Left lung (tissue), 10 donors: ENCODE measurements around the gene EPHA4. TPM values are rescaled to one million over a fixed set of nuclear protein-coding genes. Genes with fewer than 3 reads are reported as not detected.

Source experiments
- ATAC-seq: fragments of 200-7000 bp; cut with Tn5 transposase; one replicate; pipeline ENCODE4 v1.9.1; 2020; ENCODE audit warnings: moderate library complexity
- DNase-seq, 4 donors: peaks; one replicate each; pipeline ENCODE4 v3.0.0-alpha.2; 2013 to 2020
- H3K27ac ChIP-seq, 2 donors: fragments of 200-600 bp; sonication (generic) in 1 of 2; one replicate each; pipeline versions ENCODE4 v1.5.0 to v1.8.0; 2020 to 2021
- H3K27me3 ChIP-seq, 2 donors: fragments of 200-600 bp; sonication (generic) in 1 of 2; one replicate each; pipeline versions ENCODE4 v1.5.0 to v1.8.0; 2020 to 2021
- H3K36me3 ChIP-seq, 2 donors: fragments of 200-600 bp; sonication (generic) in 1 of 2; one replicate each; pipeline versions ENCODE4 v1.5.0 to v1.8.0; 2020 to 2021
- H3K4me1 ChIP-seq, 2 donors: fragments of 200-600 bp; one replicate each; pipeline ENCODE4 v1.8.0; 2021
- H3K4me3 ChIP-seq, 2 donors: fragments of 200-600 bp; sonication (generic) in 1 of 2; one replicate each; pipeline versions ENCODE4 v1.5.0 to v1.8.0; 2020 to 2021; ENCODE audit warnings: mild to moderate bottlenecking in 1 of 2
- H3K9me3 ChIP-seq, 2 donors: fragments of 200-600 bp; sonication (generic) in 1 of 2; one replicate each; pipeline versions ENCODE4 v1.5.0 to v1.8.0; 2020 to 2021
- CTCF ChIP-seq, 2 donors: fragments of 200-600 bp; sonication (generic) in 1 of 2; IDR thresholded peaks; one replicate each; pipeline versions ENCODE4 v1.5.0 to v1.8.0; 2021; ENCODE audit warnings: antibody characterized with exemption in 2 of 2
- intact Hi-C, 2 donors: fragments of 100-400 bp; cut with DNase I; formaldehyde crosslinking; loops; one replicate each; pipeline versions ENCODE4 v1.11.2 to v1.14.2; 2022
- polyA plus RNA-seq, 6 donors: library from polyadenylated mRNA; unstranded; fragments of 120-200 nt; gene quantifications; one replicate each; pipeline ENCODE4 v1.2.1, GENCODE V29; 2013; ENCODE audit not compliant: insufficient read length in 6 of 6
- total RNA-seq, 2 donors: library from RNA; stranded (reverse); fragmentation: NEBNext Ultra II Directional; extraction: Animal tissue kit (Norgen Biotek cat#: 25700); gene quantifications; one replicate each; pipeline ENCODE4 v1.2.1, GENCODE V29; 2021
- donor health status: DM: no; HTN: yes; CAD: no.
- donor health status: DM: no; HTN: no; CAD: no.

The EPHA4 gene
- total and polyA plus RNA-seq, 8 donors: 17.7 to 41.0 (median 24.8) TPM

- H3K27me3 ChIP-seq: peaks cover 0 to 5% of the 10 kb centered on the region in 2 donors
- no peak for DNase-seq
- no peaks in the 10 kb centered on the region for H3K9me3 ChIP-seq
- H3K36me3 ChIP-seq: no peaks in the 10 kb centered on the region
- H3K4me1 ChIP-seq: no peaks in the 10 kb centered on the region
- TF ChIP-seq CTCF (IDR thresholded peaks at IDR 0.05): no peak
- ATAC-seq: no peak
- no peak overlapping the region for H3K27ac ChIP-seq
- H3K4me3 ChIP-seq: no peak overlapping the region
- intact Hi-C loops: no loop called here
These were observed 34.3 kb upstream of the EPHA4 start for GRCh38 chr2:221606424-221606823.

- intact Hi-C loops: no loop called here
- Histone ChIP-seq H3K4me1 (no peaks in the 10 kb centered on the region), H3K9me3 (no peaks in the 10 kb centered on the region)
These were observed 33.7 kb upstream of the EPHA4 start for GRCh38 chr2:221605751-221606240.

GRCh38 chr2:221602938-221603337 is 30.8 kb upstream of the EPHA4 start:
- DNase-seq (no peak), ATAC-seq (no peak)
- H3K36me3 ChIP-seq: no peaks in the 10 kb centered on the region
- H3K4me1 ChIP-seq: no peaks in the 10 kb centered on the region
- TF ChIP-seq CTCF (IDR thresholded peaks at IDR 0.05): no peak
- H3K27ac ChIP-seq: no peak overlapping the region
- H3K4me3 ChIP-seq: no peak overlapping the region
- intact Hi-C loops: no loop called here
- no peaks in the 10 kb centered on the region for H3K27me3 ChIP-seq
- no peaks in the 10 kb centered on the region for H3K9me3 ChIP-seq

More at GRCh38 chr2:221605751-221606240, 33.7 kb upstream of the EPHA4 start:
- TF ChIP-seq CTCF (IDR thresholded peaks at IDR 0.05): no peak
- Histone ChIP-seq H3K4me3 (no peak overlapping the region), H3K27ac (no peak overlapping the region), H3K36me3 (no peaks in the 10 kb centered on the region), H3K27me3 (peaks cover 0 to 5% of the 10 kb centered on the region in 2 donors)
- DNase-seq (no peak), ATAC-seq (no peak)

- DNase-seq (no peak), ATAC-seq (no peak)
- Histone ChIP-seq H3K27me3 (no peaks in the 10 kb centered on the region), H3K9me3 (no peaks in the 10 kb centered on the region), H3K4me3 (no peak overlapping the region), H3K27ac (no peak overlapping the region), H3K36me3 (no peaks in the 10 kb centered on the region), H3K4me1 (no peaks in the 10 kb centered on the region)
- TF ChIP-seq CTCF (IDR thresholded peaks at IDR 0.05): no peak
- intact Hi-C loops: no loop called here
These were observed 29.3 kb upstream of the EPHA4 start for GRCh38 chr2:221601376-221601775.

GRCh38 chr2:221600388-221600787 is 28.3 kb upstream of the EPHA4 start:
- intact Hi-C loops: no loop called here
- Histone ChIP-seq H3K9me3 (no peaks in the 10 kb centered on the region), H3K4me3 (no peak overlapping the region), H3K27me3 (no peaks in the 10 kb centered on the region), H3K27ac (no peak overlapping the region), H3K4me1 (no peaks in the 10 kb centered on the region), H3K36me3 (no peaks in the 10 kb centered on the region)
- no peak for DNase-seq
- no peak for ATAC-seq
- no peak for TF ChIP-seq CTCF (IDR thresholded peaks at IDR 0.05)
